NCI-H82 treated with DMSO at 0.1 percent for 48 hours (cell line): ENCODE measurements around the gene TMEM168.
"Not testable (repeated sequence)": the region's sequence is repeated elsewhere in the genome, so short reads cannot be mapped to it uniquely, and the experiment has no call there.

ENCODE experiments used
- DNase-seq: peaks from one replicate; lab custom pipeline; 2025; ENCODE audit not compliant: unreplicated experiment; lab: John Stamatoyannopoulos, UW

TMEM168 gene

GRCh38 chr7:112781110-112781509, 9.1 kb downstream of the TMEM168 start:
- no peak for DNase-seq

GRCh38 chr7:112779667-112780066, 10.5 kb downstream of the TMEM168 start:
- DNase-seq = no peak

- no peak for DNase-seq
Measured at GRCh38 chr7:112777406-112777805, 12.8 kb downstream of the TMEM168 start.

- DNase-seq = no peak
Measured at GRCh38 chr7:112771166-112771565, 19.0 kb downstream of the TMEM168 start.

- no peak for DNase-seq
Measured at GRCh38 chr7:112770051-112770450, 20.1 kb downstream of the TMEM168 start.

GRCh38 chr7:112765105-112765504, 25.1 kb downstream of the TMEM168 start:
- no peak for DNase-seq

- DNase-seq = no peak
Measured at GRCh38 chr7:112763996-112764395, 26.2 kb downstream of the TMEM168 start.

- DNase-seq = no peak
Measured at GRCh38 chr7:112763298-112763697, 26.9 kb downstream of the TMEM168 start.

- DNase-seq = no peak
Measured at GRCh38 chr7:112759905-112760304, 30.3 kb downstream of the TMEM168 start.

- DNase-seq = no peak
Measured at GRCh38 chr7:112757337-112757736, 32.9 kb downstream of the TMEM168 start.

GRCh38 chr7:112753298-112753697, 36.9 kb downstream of the TMEM168 start:
- DNase-seq = no peak

GRCh38 chr7:112752576-112752975, 37.6 kb downstream of the TMEM168 start:
- DNase-seq = no peak

GRCh38 chr7:112749775-112750174, 40.4 kb downstream of the TMEM168 start:
- DNase-seq = no peak

GRCh38 chr7:112748381-112748780, 41.8 kb downstream of the TMEM168 start:
- DNase-seq = no peak

- no peak for DNase-seq
Measured at GRCh38 chr7:112745635-112746034, 44.6 kb downstream of the TMEM168 start.

GRCh38 chr7:112744818-112745217, 45.4 kb downstream of the TMEM168 start:
- peak; percentile 36 for DNase-seq

GRCh38 chr7:112743811-112744210, 46.4 kb downstream of the TMEM168 start:
- no peak for DNase-seq

- DNase-seq = no peak
Measured at GRCh38 chr7:112740667-112741066, 49.5 kb downstream of the TMEM168 start.

GRCh38 chr7:112739436-112740180, 50.6 kb downstream of the TMEM168 start:
- DNase-seq = no peak

- no peak for DNase-seq
Measured at GRCh38 chr7:112735261-112735660, 54.9 kb downstream of the TMEM168 start.

- DNase-seq = not testable (repeated sequence)
Measured at GRCh38 chr7:112731324-112731723, 58.9 kb downstream of the TMEM168 start.

- DNase-seq = no peak
Measured at GRCh38 chr7:112726076-112726475, 64.1 kb downstream of the TMEM168 start.

GRCh38 chr7:112723416-112723815, 66.8 kb downstream of the TMEM168 start:
- no peak for DNase-seq
